Loucy (cell line): ENCODE measurements around the gene CAMK2D.

Source experiments
- H2AFZ ChIP-seq: fragments of 200-600 bp; sonication (generic); 2 replicates; pipeline ENCODE4 v1.6.0; 2016; ENCODE audit warnings: antibody characterized with exemption, mild to moderate bottlenecking, low read length, moderate library complexity
- H3F3A ChIP-seq: fragments of 200-600 bp; 2 replicates; pipeline ENCODE4 v1.6.0; 2016; ENCODE audit warnings: antibody characterized with exemption, low read depth, mild to moderate bottlenecking
- H3K27me3 ChIP-seq: fragments of 200-600 bp; sonication (generic); 2 replicates; pipeline ENCODE4 v1.6.1; 2014; ENCODE audit warnings: low read length, mild to moderate bottlenecking; ENCODE audit not compliant: insufficient read depth, poor library complexity, severe bottlenecking
- H3K36me3 ChIP-seq: fragments of 200-600 bp; sonication (generic); 2 replicates; pipeline ENCODE4 v1.6.1; 2016; ENCODE audit warnings: low read length; ENCODE audit not compliant: insufficient read depth
- H3K4me1 ChIP-seq: fragments of 200-600 bp; sonication (generic); 2 replicates; pipeline ENCODE4 v1.5.1; 2014; ENCODE audit warnings: low read length, mild to moderate bottlenecking; ENCODE audit not compliant: insufficient read depth, poor library complexity, severe bottlenecking
- H3K4me2 ChIP-seq: fragments of 200-600 bp; sonication (generic); 2 replicates; pipeline ENCODE4 v1.6.0; 2014; ENCODE audit warnings: antibody characterized with exemption, low read length, low read depth, mild to moderate bottlenecking; ENCODE audit not compliant: poor library complexity, severe bottlenecking
- H3K4me3 ChIP-seq: fragments of 200-600 bp; sonication (generic); 2 replicates; pipeline ENCODE4 v1.5.1; 2014; ENCODE audit warnings: low read length, mild to moderate bottlenecking, mixed read lengths; ENCODE audit not compliant: poor library complexity, severe bottlenecking
- H3K79me2 ChIP-seq: fragments of 200-600 bp; sonication (generic); 2 replicates; pipeline ENCODE4 v1.6.1; 2014; ENCODE audit warnings: low read length; ENCODE audit not compliant: insufficient read depth
- H3K9ac ChIP-seq: fragments of 200-600 bp; sonication (generic); 2 replicates; pipeline ENCODE4 v1.6.0; 2014; ENCODE audit warnings: mild to moderate bottlenecking, low read depth, low read length, moderate library complexity; ENCODE audit not compliant: poor library complexity, severe bottlenecking
- H3K9me2 ChIP-seq: fragments of 200-600 bp; sonication (generic); replicated peaks from 2 replicates; pipeline ENCODE4 v1.6.1; 2016; ENCODE audit warnings: low read depth, low read length, mixed read lengths
- H3K9me3 ChIP-seq: fragments of 200-600 bp; sonication (generic); 2 replicates; pipeline ENCODE4 v1.6.1; 2014; ENCODE audit warnings: mild to moderate bottlenecking, antibody characterized with exemption, low read length, low read depth; ENCODE audit not compliant: insufficient read depth
- H4K20me1 ChIP-seq: fragments of 200-600 bp; sonication (generic); 2 replicates; pipeline ENCODE4 v1.6.0; 2014; ENCODE audit warnings: antibody characterized with exemption, low read length, mild to moderate bottlenecking; ENCODE audit not compliant: insufficient read depth, poor library complexity, severe bottlenecking
- CTCF ChIP-seq: fragments of 200-600 bp; sonication (generic); conservative IDR thresholded peaks from 2 replicates; pipeline ENCODE4 v1.5.1; 2014; ENCODE audit warnings: mild to moderate bottlenecking, antibody characterized with exemption, low read length
- EZH2phosphoT487 ChIP-seq: fragments of 200-600 bp; IDR thresholded peaks from 2 replicates; pipeline ENCODE4 v1.6.1; 2018; ENCODE audit warnings: antibody characterized with exemption, mild to moderate bottlenecking, moderate library complexity, borderline replicate concordance

Gene CAMK2D

GRCh38 chr4:113749178-113749577 is 12.4 kb downstream of the CAMK2D start:
- Histone ChIP-seq H4K20me1 (peaks cover 3% of the 10 kb centered on the region), H3K4me3 (no peak overlapping the region), H3K9me2 (no peaks in the 10 kb centered on the region), H3K27me3 (no peaks in the 10 kb centered on the region), H3K4me1 (peaks cover 24% of the 10 kb centered on the region), H3K36me3 (no peaks in the 10 kb centered on the region), H3K9ac (no peak overlapping the region), H3K79me2 (peaks cover 21% of the 10 kb centered on the region; the same call in 1 of the 2 replicates), H2AFZ (no peak overlapping the region), H3K4me2 (peak overlapping the region; percentile 29), H3F3A (no peaks in the 10 kb centered on the region), H3K9me3 (no peaks in the 10 kb centered on the region)
- TF ChIP-seq EZH2phosphoT487 (no peak), CTCF (no peak)

DNA sequence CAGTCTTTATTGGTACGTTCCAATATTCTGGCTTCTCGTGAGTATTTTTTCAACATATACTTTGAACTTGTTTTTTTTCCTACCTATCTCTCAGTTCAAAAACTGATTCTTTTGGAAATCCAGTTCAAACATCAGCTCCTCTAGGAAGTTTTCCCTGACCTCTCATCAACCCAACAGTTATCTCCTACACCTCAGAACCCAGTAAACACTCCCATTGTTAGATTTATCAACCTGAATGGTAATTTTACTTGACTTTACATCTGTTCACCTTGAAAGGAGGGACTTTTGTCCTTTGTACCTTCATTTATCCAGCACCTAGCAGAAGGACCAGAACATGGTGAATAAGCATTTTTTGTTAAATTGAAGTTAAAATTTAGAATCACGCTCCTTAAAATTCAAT is 13.6 kb downstream of the CAMK2D start:
- H3K4me3 ChIP-seq: no peak overlapping the region
- TF ChIP-seq CTCF (no peak), EZH2phosphoT487 (no peak)
- no peak overlapping the region for H3K4me2 ChIP-seq
- H3K27me3 ChIP-seq: no peaks in the 10 kb centered on the region
- H2AFZ ChIP-seq: no peak overlapping the region
- H4K20me1 ChIP-seq: peaks cover 3% of the 10 kb centered on the region
- H3K4me1 ChIP-seq: peaks cover 25% of the 10 kb centered on the region
- H3K9me3 ChIP-seq: no peaks in the 10 kb centered on the region
- no peak overlapping the region for H3K9ac ChIP-seq
- no peaks in the 10 kb centered on the region for H3K36me3 ChIP-seq
- no peaks in the 10 kb centered on the region for H3K9me2 ChIP-seq
- H3K79me2 ChIP-seq: peaks cover 21% of the 10 kb centered on the region; the same call in 1 of the 2 replicates
- H3F3A ChIP-seq: no peaks in the 10 kb centered on the region

- H2AFZ ChIP-seq: no peak overlapping the region
- peaks cover 3% of the 10 kb centered on the region for H4K20me1 ChIP-seq
- peaks cover 19% of the 10 kb centered on the region for H3K4me1 ChIP-seq
- H3K9ac ChIP-seq: no peak overlapping the region
- TF ChIP-seq EZH2phosphoT487 (no peak), CTCF (no peak)
- no peaks in the 10 kb centered on the region for H3K9me3 ChIP-seq
- H3K9me2 ChIP-seq: no peaks in the 10 kb centered on the region
- no peak overlapping the region for H3K4me2 ChIP-seq
- no peak overlapping the region for H3K4me3 ChIP-seq
- H3K27me3 ChIP-seq: no peaks in the 10 kb centered on the region
- peaks cover 20% of the 10 kb centered on the region; the same call in 1 of the 2 replicates for H3K79me2 ChIP-seq
- no peaks in the 10 kb centered on the region for H3F3A ChIP-seq
- no peaks in the 10 kb centered on the region for H3K36me3 ChIP-seq
These were observed 15.8 kb downstream of the CAMK2D start for GRCh38 chr4:113745711-113746110.
